Kidney (tissue), 14 donors: ENCODE results near the gene MYO1C. TPM values are rescaled to one million over a fixed set of nuclear protein-coding genes. Genes with fewer than 3 reads are reported as not detected.

Experiments
- DNase-seq, 5 donors: peaks; one replicate each; pipeline ENCODE4 v3.0.0-alpha.2; 2013 to 2020
- FAIRE-seq: peaks from 2 replicates; lab custom pipeline; 2012; peaks lifted over from hg19 to GRCh38; lab: Jason Lieb, UNC
- H3K27ac ChIP-seq, 2 donors: one replicate each; pipeline ENCODE4 v1.7.0; 2013; ENCODE audit warnings: low read depth in 2 of 2, low read length in 2 of 2, inconsistent platforms in 1 of 2
- H3K27me3 ChIP-seq: one replicate; pipeline ENCODE4 v1.7.1; 2013; ENCODE audit warnings: low read length, inconsistent platforms; ENCODE audit not compliant: control insufficient read depth, insufficient read depth
- H3K36me3 ChIP-seq, 3 donors: one replicate each; pipeline versions ENCODE4 v1.7.0 to v1.7.1; 2013; ENCODE audit warnings: low read length in 3 of 3, control low read depth in 1 of 3, inconsistent platforms in 1 of 3; ENCODE audit not compliant: insufficient read depth in 3 of 3, control insufficient read depth in 2 of 3
- H3K4me1 ChIP-seq, 3 donors: one replicate each; pipeline versions ENCODE4 v1.7.0 to v1.7.1; 2013; ENCODE audit warnings: low read length in 3 of 3, inconsistent platforms in 1 of 3, low read depth in 1 of 3; ENCODE audit not compliant: control insufficient read depth in 2 of 3, insufficient read depth in 2 of 3
- H3K4me3 ChIP-seq, 3 donors: one replicate each; pipeline versions ENCODE4 v1.7.0 to v1.8.1; 2013; ENCODE audit warnings: low read length in 3 of 3, control low read depth in 1 of 3, inconsistent platforms in 1 of 3
- H3K9ac ChIP-seq, 3 donors: one replicate each; pipeline versions ENCODE4 v1.7.0 to v1.7.1; 2013; ENCODE audit warnings: low read length in 3 of 3, control low read depth in 1 of 3, inconsistent platforms in 1 of 3
- H3K9me3 ChIP-seq, 3 donors: one replicate each; pipeline versions ENCODE4 v1.7.0 to v1.7.1; 2013; ENCODE audit warnings: low read length in 3 of 3, control low read depth in 1 of 3, inconsistent platforms in 1 of 3; ENCODE audit not compliant: control insufficient read depth in 2 of 3, insufficient read depth in 1 of 3
- CTCF ChIP-seq: IDR thresholded peaks from 3 replicates; pipeline ENCODE4 v1.5.1; 2012; ENCODE audit warnings: mild to moderate bottlenecking, moderate library complexity, borderline replicate concordance; ENCODE audit not compliant: insufficient read depth; ENCODE audit errors: extremely low read depth
- intact Hi-C: fragments of 100-400 bp; cut with DNase I; formaldehyde crosslinking; loops from one replicate; pipeline ENCODE4 v1.11.1; 2022
- polyA plus RNA-seq: library from polyadenylated mRNA; stranded (reverse); fragments of 350-450 nt; fragmentation: Illumina TruSeq; extraction: RNeasy Lipid Tissue Mini Kit (QIAGEN cat#74804); gene quantifications from one replicate; pipeline ENCODE4 v1.2.3, GENCODE V29; 2014; ENCODE audit warnings: low read depth, low replicate concordance; ENCODE audit not compliant: insufficient read depth
- total RNA-seq: library from RNA; stranded (reverse); fragmentation: NEBNext Ultra II Directional; extraction: Animal tissue kit (Norgen Biotek cat#: 25700); gene quantifications from one replicate; pipeline ENCODE4 v1.2.1, GENCODE V29; 2021
- donor health status: control.
- donor health status: control.
- donor health status: control.
- donor health status: control.
- donor health status: control.
- donor health status: DM: yes; HTN: yes; CAD: no.
- donor health status: Normal renal cell carcinoma (clear cell type).

The MYO1C gene
- total and polyA plus RNA-seq, 2 donors from 2014 or later: 62.7 to 225 TPM

GRCh38 chr17:1535737-1536136, 43.3 kb upstream of the MYO1C start:
- FAIRE-seq (no peak), DNase-seq (no peak)
- Histone ChIP-seq H3K4me1 (no peaks in the 10 kb centered on the region), H3K36me3 (peaks cover 3 to 63% (median 38%) of the 10 kb centered on the region in 3 donors), H3K9me3 (no peaks in the 10 kb centered on the region), H3K27me3 (no peaks in the 10 kb centered on the region), H3K27ac (no peak overlapping the region), H3K9ac (no peak overlapping the region), H3K4me3 (no peak overlapping the region)
- no peak for TF ChIP-seq CTCF
- intact Hi-C loops: no loop called here

GRCh38 chr17:1533661-1534325, 41.3 kb upstream of the MYO1C start:
- intact Hi-C loops: no loop called here
- no peak overlapping the region for H3K4me3 ChIP-seq
- H3K27ac ChIP-seq: no peak overlapping the region
- H3K9me3 ChIP-seq: no peaks in the 10 kb centered on the region
- no peaks in the 10 kb centered on the region for H3K4me1 ChIP-seq
- no peak for TF ChIP-seq CTCF
- H3K9ac ChIP-seq: no peak overlapping the region
- FAIRE-seq: no peak
- no peaks in the 10 kb centered on the region for H3K27me3 ChIP-seq
- DNase-seq: no peak
- H3K36me3 ChIP-seq: peaks cover 3 to 59% (median 32%) of the 10 kb centered on the region in 3 donors

GRCh38 chr17:1532836-1533602, 40.5 kb upstream of the MYO1C start:
- TF ChIP-seq CTCF: no peak

More at GRCh38 chr17:1532836-1533602, 40.5 kb upstream of the MYO1C start:
- Histone ChIP-seq H3K27ac (no peak overlapping the region), H3K27me3 (no peaks in the 10 kb centered on the region), H3K9me3 (no peaks in the 10 kb centered on the region), H3K4me1 (no peaks in the 10 kb centered on the region), H3K4me3 (no peak overlapping the region), H3K36me3 (peaks cover 3 to 56% (median 25%) of the 10 kb centered on the region in 3 donors), H3K9ac (no peak overlapping the region)
- DNase-seq (no peak), FAIRE-seq (no peak)
- intact Hi-C loops: no loop called here
